NCI-H1105 (cell line): Measurements from ENCODE around the gene FCGR3A.
"Not testable (repeated sequence)": the region's sequence is repeated elsewhere in the genome, so short reads cannot be mapped to it uniquely, and the experiment has no call there.

Experiments used
- DNase-seq: peaks from one replicate; lab custom pipeline; 2025; lab: John Stamatoyannopoulos, UW

The FCGR3A gene

DNA sequence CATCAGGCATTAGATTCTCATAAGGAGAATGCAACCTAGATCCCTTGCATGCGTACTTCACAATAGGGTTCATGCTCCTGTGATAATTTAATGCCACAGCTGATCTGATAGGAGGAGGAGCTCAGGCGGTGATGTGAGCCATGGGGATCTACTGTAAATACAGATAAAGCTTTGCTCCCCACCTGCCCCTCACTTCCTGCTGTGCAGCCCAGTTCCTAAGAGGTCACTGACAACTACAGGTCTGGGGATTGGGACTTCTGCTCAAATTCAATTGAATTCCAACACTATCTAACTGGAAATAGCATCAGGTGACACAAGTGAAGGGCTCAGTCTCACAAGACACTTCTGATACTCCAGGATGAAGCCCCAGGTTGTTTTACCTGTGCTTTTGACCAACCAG is 7.4 kb upstream of the FCGR3A start:
- DNase-seq: not testable (repeated sequence)

DNA sequence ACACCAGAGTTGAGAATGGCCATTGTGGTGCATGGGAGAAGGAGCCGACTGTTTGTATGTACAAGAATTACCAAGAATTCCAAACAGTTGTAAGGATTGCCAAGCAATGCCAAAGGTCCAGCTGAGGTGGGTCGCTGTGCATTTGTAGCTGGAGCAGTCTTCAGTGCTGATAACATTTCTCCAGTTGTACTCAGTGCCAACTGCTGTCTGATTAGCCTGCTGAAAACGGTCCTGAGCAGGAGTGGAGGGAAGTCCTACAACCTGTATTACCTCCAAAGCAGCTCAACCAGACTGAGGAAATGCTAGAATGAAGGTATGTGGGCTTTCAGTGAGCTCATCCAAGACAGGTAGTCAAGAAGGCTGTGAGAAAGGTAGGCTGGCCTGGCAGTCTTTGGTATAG is 6.5 kb upstream of the FCGR3A start:
- not testable (repeated sequence) for DNase-seq

GRCh38 chr1:161554815-161555417 is 5.3 kb upstream of the FCGR3A start:
- not testable (repeated sequence) for DNase-seq

DNA sequence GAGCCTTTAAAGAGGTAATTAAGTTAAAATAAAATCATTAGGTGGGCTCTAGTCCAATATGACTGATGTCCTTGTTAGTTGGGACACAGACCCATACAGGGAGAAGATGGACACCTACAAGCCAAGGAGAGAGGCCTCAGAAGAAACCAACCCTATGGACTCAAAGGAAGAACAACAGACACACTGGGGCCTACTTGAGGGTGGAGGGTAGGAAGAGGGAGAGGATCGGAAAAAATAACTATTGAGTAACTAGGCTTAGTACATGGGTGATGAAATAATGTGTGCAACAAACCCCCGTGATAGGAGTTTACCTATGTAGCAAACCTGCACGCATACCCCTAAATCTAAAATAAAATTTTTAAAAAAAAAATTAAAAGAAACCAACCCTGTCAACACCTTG is 4.7 kb upstream of the FCGR3A start:
- DNase-seq: not testable (repeated sequence)

GRCh38 chr1:161553631-161554030 is 4.0 kb upstream of the FCGR3A start:
- DNase-seq: not testable (repeated sequence)

- not testable (repeated sequence) for DNase-seq
These were observed 1.3 kb upstream of the FCGR3A start for GRCh38 chr1:161550942-161551341.

- not testable (repeated sequence) for DNase-seq
These were observed 740 bp downstream of the FCGR3A start for GRCh38 chr1:161548749-161549406.

GRCh38 chr1:161547995-161548741 is 1.4 kb downstream of the FCGR3A start:
- not testable (repeated sequence) for DNase-seq

- not testable (repeated sequence) for DNase-seq
These were observed 4.5 kb downstream of the FCGR3A start for GRCh38 chr1:161545005-161545731.

DNA sequence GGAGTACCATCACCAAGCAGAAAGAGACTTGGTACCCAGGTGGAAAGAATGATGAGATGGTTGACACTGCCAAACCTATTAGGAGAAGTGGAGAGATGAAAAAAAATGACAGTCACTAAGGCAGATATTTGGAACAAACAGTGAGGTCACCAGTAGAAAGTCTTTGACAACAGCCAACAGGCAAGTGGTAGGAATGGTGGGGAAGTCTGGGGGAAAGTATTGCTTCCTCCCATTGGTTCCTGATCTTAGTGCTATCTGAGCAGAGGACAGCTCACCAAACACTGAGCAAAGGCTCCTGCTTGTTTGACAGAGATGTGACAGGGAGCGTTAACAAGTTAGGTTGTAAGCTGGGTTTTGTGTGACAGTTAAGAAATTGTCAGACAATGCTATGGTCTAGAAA is 6.5 kb downstream of the FCGR3A start:
- DNase-seq: not testable (repeated sequence)

- not testable (repeated sequence) for DNase-seq
These were observed 7.5 kb downstream of the FCGR3A start for GRCh38 chr1:161542091-161542559.

DNA sequence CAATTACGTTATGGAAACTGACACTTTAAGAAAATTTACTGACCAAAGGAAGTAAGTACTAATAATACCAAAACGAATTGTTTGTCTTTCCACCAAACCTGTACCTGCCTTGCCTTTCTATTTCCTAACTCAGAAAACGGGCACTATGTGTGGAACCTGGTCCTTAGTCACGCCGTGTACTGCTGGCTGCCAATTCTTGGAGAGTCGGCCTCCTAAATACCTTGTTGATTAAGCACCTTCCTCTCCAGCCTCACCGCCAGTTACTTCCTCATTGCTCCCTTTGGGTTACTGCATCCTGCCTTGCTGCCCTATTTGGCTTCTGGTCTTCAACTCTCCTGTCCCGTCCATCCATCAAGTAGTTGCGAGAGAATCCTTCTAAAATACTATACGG is 9.1 kb downstream of the FCGR3A start:
- DNase-seq: not testable (repeated sequence)

DNA sequence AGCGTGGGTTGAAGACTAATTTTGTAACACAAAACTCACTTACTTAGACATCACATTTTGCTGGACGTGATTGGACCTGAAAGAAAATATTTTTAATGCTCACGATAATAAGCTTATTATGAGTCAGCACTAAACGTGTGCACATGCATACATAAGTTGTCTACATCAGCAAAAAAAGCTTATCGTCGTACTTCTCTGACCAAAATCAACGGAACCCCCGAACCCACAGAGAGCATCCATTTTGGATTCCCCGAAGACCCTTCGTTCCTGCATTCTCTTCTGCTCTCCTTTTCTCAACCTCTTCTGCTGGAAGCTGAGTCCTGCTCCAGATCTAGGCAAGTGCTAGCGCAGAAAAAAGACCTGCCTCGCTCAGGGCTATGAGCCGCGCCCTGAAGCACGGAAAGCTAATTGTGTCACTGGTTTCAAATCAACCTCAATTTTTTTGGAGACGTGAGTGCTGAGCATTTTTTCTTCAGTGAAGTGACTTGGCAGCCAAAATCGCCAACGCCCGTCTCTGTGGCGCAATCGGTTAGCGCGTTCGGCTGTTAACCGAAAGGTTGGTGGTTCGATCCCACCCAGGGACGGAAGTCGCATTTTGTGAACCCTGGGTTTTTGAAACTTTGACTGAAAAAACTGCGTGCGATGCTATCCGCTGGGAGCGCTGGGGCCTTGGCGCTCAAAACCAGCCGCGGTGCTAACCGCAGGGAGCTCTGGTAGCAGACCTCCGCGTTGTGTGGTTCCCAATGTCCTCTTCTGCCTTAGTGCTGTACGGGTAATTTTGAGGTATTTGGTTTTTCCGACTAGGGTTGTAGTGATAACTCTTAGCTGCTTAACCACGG is 9.7 kb downstream of the FCGR3A start:
- peak; percentile 81 for DNase-seq

DNA sequence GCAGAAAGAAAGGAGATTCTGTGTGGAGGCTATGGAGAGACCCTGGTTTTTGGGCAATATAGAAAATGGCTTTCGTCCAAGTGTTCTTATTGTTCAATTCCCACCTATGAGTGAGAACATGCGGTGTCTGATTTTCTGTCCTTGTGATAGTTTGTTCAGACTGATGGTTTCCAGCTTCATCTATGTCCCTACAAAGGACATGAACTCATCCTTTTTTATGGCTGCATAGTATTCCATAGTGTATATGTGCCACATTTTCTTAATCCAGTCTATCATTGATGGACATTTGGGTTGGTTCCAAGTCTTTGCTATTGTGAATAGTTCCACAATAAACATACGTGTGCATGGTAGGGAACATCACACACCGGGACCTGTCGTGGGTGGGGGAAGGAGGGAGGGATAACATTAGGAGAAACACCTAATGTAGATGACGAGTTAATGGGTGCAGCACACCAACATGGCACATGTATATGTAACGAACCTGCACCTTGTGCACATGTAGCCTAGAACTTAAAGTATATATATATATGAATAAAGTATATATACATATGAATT is 10.6 kb downstream of the FCGR3A start:
- DNase-seq: not testable (repeated sequence)

GRCh38 chr1:161537068-161537669 is 12.4 kb downstream of the FCGR3A start:
- not testable (repeated sequence) for DNase-seq

DNA sequence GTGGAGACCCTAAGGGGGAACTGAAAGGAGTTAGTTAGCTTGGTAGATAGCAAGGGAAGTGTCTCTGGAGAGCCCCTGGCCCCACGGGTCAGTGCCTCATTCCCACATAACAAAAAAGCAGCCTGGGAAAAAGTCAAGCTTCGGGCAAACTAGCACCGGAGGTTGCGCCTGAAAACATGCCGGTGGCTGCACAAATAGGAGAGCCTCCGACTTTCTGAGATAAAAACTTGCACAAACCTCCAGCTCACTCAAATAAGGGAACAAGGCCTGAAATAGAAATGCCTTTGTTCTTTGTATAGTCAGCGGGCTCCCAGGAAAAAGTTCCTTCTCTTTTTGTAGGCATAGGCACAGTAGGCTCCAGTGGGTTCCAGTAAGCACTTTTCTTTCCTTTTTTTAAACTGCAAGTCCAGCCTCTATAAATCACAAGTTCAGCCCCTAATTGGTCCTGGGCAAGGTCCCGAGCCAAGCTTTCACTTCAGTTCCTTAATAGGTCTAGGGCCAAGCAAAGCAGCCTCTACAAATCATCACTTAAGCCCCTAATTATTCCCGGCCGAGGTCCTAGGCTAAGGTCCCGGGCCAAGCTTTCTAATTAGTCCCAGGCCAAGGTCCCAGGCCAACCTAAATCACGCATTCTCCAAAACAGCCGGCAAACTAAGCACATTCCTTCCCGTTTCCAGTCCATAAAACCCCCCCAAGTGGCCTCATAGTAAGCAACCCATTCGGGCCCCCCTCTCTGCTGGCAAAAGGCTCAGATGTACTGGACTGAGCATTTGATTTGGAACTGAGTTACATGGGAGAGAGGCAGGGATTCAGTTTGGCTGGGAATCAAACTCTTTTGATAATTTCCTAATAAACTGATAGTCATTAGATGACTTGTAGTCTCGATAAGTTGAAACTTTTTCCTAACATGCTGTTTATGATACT is 16.7 kb downstream of the FCGR3A start:
- not testable (repeated sequence) for DNase-seq

- DNase-seq: no peak
These were observed 17.5 kb downstream of the FCGR3A start for GRCh38 chr1:161531986-161532643.

GRCh38 chr1:161530671-161531641 is 18.7 kb downstream of the FCGR3A start:
- peak; percentile 88 for DNase-seq
